K562 (cell line): ENCODE data around the gene ZNF768. TPM values are rescaled to one million over a fixed set of nuclear protein-coding genes. Genes with fewer than 3 reads are reported as not detected.

ENCODE experiments used
- ATF1 ChIP-seq, 2 experiments: fragments of 450-650 bp in 1 of 2; IDR thresholded peaks; 2 replicates each; pipeline ENCODE4 v1.6.1; 2016; ENCODE audit warnings: missing compliant biosample characterization in 1 of 2, missing genetic modification characterization in 1 of 2
- CBFA2T3 ChIP-seq: fragments of 450-650 bp; IDR thresholded peaks from 2 replicates; pipeline ENCODE4 v1.6.1; 2017
- CEBPB ChIP-seq: fragments of 450-650 bp; IDR thresholded peaks from 2 replicates; pipeline ENCODE4 v1.6.1; 2016; ENCODE audit warnings: missing genetic modification characterization, missing compliant biosample characterization
- CHD1 ChIP-seq: fragments of 200-600 bp; sonication (generic); IDR thresholded peaks from one replicate; pipeline ENCODE4 v1.6.1; 2012; ENCODE audit warnings: mild to moderate bottlenecking, moderate library complexity, low read length, inconsistent platforms
- E2F8 ChIP-seq: fragments of 450-650 bp; IDR thresholded peaks from 2 replicates; pipeline ENCODE4 v1.7.1; 2018; ENCODE audit warnings: mild to moderate bottlenecking, low read depth; ENCODE audit not compliant: partially characterized antibody
- ELF2 ChIP-seq: fragments of 250-450 bp; sonication (Bioruptor Pico); IDR thresholded peaks from 2 replicates; pipeline ENCODE4 v1.5.0; 2021; ENCODE audit warnings: mild to moderate bottlenecking
- HCFC1 ChIP-seq: IDR thresholded peaks from 2 replicates; pipeline ENCODE4 v1.6.1; 2012; ENCODE audit warnings: low read depth, low read length, improper control_type of control experiment
- KDM5B ChIP-seq: fragments of 200-600 bp; sonication (generic); IDR thresholded peaks from 2 replicates; pipeline ENCODE4 v1.6.1; 2012; ENCODE audit warnings: low read depth, mild to moderate bottlenecking, moderate library complexity, low read length, control low read depth, inconsistent platforms; ENCODE audit not compliant: insufficient replicate concordance
- MAX ChIP-seq: sonication (generic); formaldehyde crosslinking; IDR thresholded peaks from 2 replicates; pipeline ENCODE4 v1.9.0; 2022; ENCODE audit warnings: mild to moderate bottlenecking, missing genetic modification reagents
- MYNN ChIP-seq, 2 experiments: sonication (generic); formaldehyde crosslinking in 1 of 2; IDR thresholded peaks; 2 replicates each; pipeline versions ENCODE4 v1.5.0 to v1.6.1; 2016 to 2020; ENCODE audit warnings: antibody characterized with exemption in 1 of 2, missing genetic modification reagents in 1 of 2
- POLR3A ChIP-seq: IDR thresholded peaks from 2 replicates; pipeline ENCODE4 v1.6.1; 2011; ENCODE audit warnings: borderline replicate concordance, mild to moderate bottlenecking, moderate library complexity; ENCODE audit not compliant: insufficient read length, insufficient read depth; ENCODE audit errors: extremely low read depth
- SETDB1 ChIP-seq: IDR thresholded peaks from one replicate; pipeline ENCODE4 v1.6.1; 2012; ENCODE audit warnings: low read length, control low read depth, inconsistent platforms
- SNRNP70 ChIP-seq: fragments of 200-400 bp; formaldehyde crosslinking; optimal IDR thresholded peaks from 2 replicates; pipeline ENCODE3; 2017; ENCODE audit warnings: low read depth, low read length
- STAG1 ChIP-seq: sonication (generic); formaldehyde crosslinking; IDR thresholded peaks from 2 replicates; pipeline ENCODE4 v1.5.0; 2020; ENCODE audit warnings: missing genetic modification reagents, borderline replicate concordance
- STAT6 ChIP-seq: sonication (generic); formaldehyde crosslinking; IDR thresholded peaks from 2 replicates; pipeline ENCODE4 v1.8.1; 2023; ENCODE audit warnings: mild to moderate bottlenecking, missing genetic modification reagents
- TEAD1 ChIP-seq, 2 experiments: fragments of 450-650 bp in 1 of 2; sonication (generic) in 1 of 2; formaldehyde crosslinking; IDR thresholded peaks; 2 replicates each; pipeline versions ENCODE4 v1.4.0 to v1.8.0; 2020 to 2022; ENCODE audit warnings: mild to moderate bottlenecking in 2 of 2, missing genetic modification reagents in 1 of 2
- ZNF232 ChIP-seq: sonication (generic); formaldehyde crosslinking; IDR thresholded peaks from 2 replicates; pipeline ENCODE4 v1.8.0; 2022; ENCODE audit warnings: mild to moderate bottlenecking, missing genetic modification reagents
- ZNF280B ChIP-seq: fragments of 250-450 bp; sonication (Bioruptor Pico); IDR thresholded peaks from 2 replicates; pipeline ENCODE4 v1.5.1; 2021; ENCODE audit warnings: mild to moderate bottlenecking
- ZNF316 ChIP-seq: fragments of 450-650 bp; IDR thresholded peaks from 2 replicates; pipeline ENCODE4 v1.6.1; 2016
- ZNF75A ChIP-seq: fragments of 450-650 bp; formaldehyde crosslinking; IDR thresholded peaks from 2 replicates; pipeline ENCODE4 v1.4.0; 2020; ENCODE audit warnings: mild to moderate bottlenecking
- ZNF76 ChIP-seq: fragments of 250-450 bp; sonication (Bioruptor Pico); IDR thresholded peaks from 2 replicates; pipeline ENCODE4 v1.4.0; 2020; ENCODE audit warnings: mild to moderate bottlenecking, moderate library complexity, borderline replicate concordance
- polyA plus RNA-seq, 8 experiments: library from polyadenylated mRNA; depleted of rRNA in 4 of 8; stranded (reverse) in 5 of 8; unstranded in 3 of 8; fragments of >200 nt; fragmentation: Nextera tagmentation in 2 of 8; fragmentation: Illumina TruSeq in 1 of 8; extraction: Ambion mirVana in 2 of 8; extraction: Trizol in 1 of 8; gene quantifications; 2 replicates each; pipeline versions ENCODE4 v1.2.1 to v1.2.3, GENCODE V29; 2011 to 2014; ENCODE audit warnings: inconsistent platforms in 1 of 8, missing spikeins in 1 of 8
- total RNA-seq, 7 experiments: library from RNA; depleted of rRNA in 6 of 7; stranded (reverse); fragments of >200 nt in 6 of 7; fragmentation: Illumina TruSeq in 2 of 7; extraction: Trizol in 2 of 7; gene quantifications; 2 replicates each; pipeline versions ENCODE4 v1.2.1 to v1.2.3, GENCODE V29; 2011 to 2021; ENCODE audit warnings: low replicate concordance in 1 of 7

Gene ZNF768
- total and polyA plus RNA-seq, 9 of the 15 experiments (the other 6 are each of a cell fraction or from before 2014, with no cell fraction given), result 0.13 to 50.7 (median 26.9) TPM

GRCh38 chr16:30571445-30572322 lies 45.3 kb upstream of the ZNF768 start, which contains the start of gene ZNF688 (continued):
- no peak for TF ChIP-seq STAT6 (CRISPR knock-in tag)
- TF ChIP-seq CEBPB (tag), result no peak
- TF ChIP-seq ZNF75A, result no peak
- no peak for TF ChIP-seq CBFA2T3
- peak; percentile 80 for TF ChIP-seq E2F8
- TF ChIP-seq POLR3A, result no peak
- TF ChIP-seq CHD1, result no peak
- no peak for TF ChIP-seq ZNF316
- TF ChIP-seq ELF2 (CRISPR knock-in tag), result 0 out of 2 replicates have a peak, but pooled peaks have one; percentile 21
- 0 out of 2 replicates have a peak, but pooled peaks have one; percentile 34 for TF ChIP-seq MYNN (IDR thresholded peaks at IDR 0.05)
- TF ChIP-seq MYNN (CRISPR knock-in tag; IDR thresholded peaks at IDR 0.05), result no peak
- TF ChIP-seq SETDB1, result no peak
- TF ChIP-seq SNRNP70, result no peak
- TF ChIP-seq STAG1 (CRISPR knock-in tag), result no peak
- TF ChIP-seq ATF1 (CRISPR knock-in tag; IDR thresholded peaks at IDR 0.05), result no peak
- peak; percentile 96 for TF ChIP-seq ATF1 (tag; IDR thresholded peaks at IDR 0.05)
- TF ChIP-seq TEAD1 (CRISPR knock-in tag; IDR thresholded peaks at IDR 0.05), result no peak; a peak in 1 of 4 replicates
- peak; percentile 88 for TF ChIP-seq HCFC1
- TF ChIP-seq ZNF280B (CRISPR knock-in tag), result no peak
- TF ChIP-seq ZNF232 (CRISPR knock-in tag), result no peak
- peak; percentile 66 for TF ChIP-seq KDM5B
- TF ChIP-seq MAX (CRISPR knock-in tag), result no peak
- TF ChIP-seq ZNF76 (CRISPR knock-in tag), result 0 out of 2 replicates have a peak, but pooled peaks have one; percentile 24
